Measurements from ENCODE around the gene NELL2. TPM values are rescaled to one million over a fixed set of nuclear protein-coding genes. Genes with fewer than 3 reads are reported as not detected.

Gene NELL2
- total and polyA plus RNA-seq, 4 donors = 0.09 to 0.42 (median 0.17) TPM; not detected in 1

DNA sequence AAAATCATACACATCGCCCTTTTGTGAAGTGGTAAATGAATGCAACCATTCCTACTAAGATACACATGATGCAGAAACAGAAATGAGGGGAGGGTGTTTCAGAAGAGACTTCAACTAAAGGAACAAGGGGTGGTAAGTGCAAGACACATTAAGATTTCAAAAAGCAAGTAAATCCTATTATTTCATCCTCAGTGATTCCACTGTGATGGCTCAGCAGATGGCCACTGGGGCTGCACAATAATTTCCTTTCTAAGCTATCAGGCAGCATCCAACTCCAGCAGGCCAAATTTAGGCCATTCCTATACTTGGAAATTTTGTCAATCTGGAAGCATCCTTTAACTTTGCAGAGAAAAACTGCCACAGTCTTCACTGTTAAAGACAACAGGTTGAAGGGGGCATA lies 272.4 kb downstream of the NELL2 start:
- WGBS = 49% methylated on average over 1 of the region's 1 CpG
- Histone ChIP-seq H3K27ac (ENCODE audit: low read depth in 1 of 2, low read length in 2 of 2) (no peak overlapping the region), H3K36me3 (ENCODE audit: control insufficient read depth in 4 of 4, insufficient read depth in 3 of 4, low read depth in 1 of 4, low read length in 3 of 4) (no peaks in the 10 kb centered on the region), H3K9ac (ENCODE audit: low read depth in 1 of 2, low read length in 2 of 2) (no peak overlapping the region), H3K27me3 (ENCODE audit: control insufficient read depth in 4 of 4, insufficient read depth in 4 of 4, low read length in 3 of 4) (no peaks in the 10 kb centered on the region), H3K4me1 (ENCODE audit: control insufficient read depth in 4 of 4, insufficient read depth in 4 of 4, low read length in 3 of 4) (no peaks in the 10 kb centered on the region), H3K9me3 (ENCODE audit: control insufficient read depth in 4 of 4, low read length in 3 of 4) (no peaks in the 10 kb centered on the region), H3K4me3 (ENCODE audit: low read depth in 1 of 3, low read length in 3 of 3) (no peak overlapping the region)
- TF ChIP-seq, protein P1, sequence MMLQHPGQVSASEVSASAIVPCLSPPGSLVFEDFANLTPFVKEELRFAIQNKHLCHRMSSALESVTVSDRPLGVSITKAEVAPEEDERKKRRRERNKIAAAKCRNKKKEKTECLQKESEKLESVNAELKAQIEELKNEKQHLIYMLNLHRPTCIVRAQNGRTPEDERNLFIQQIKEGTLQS (IDR thresholded peaks at IDR 0.05) = no peak
- TF ChIP-seq TAF1 (conservative IDR thresholded peaks at IDR 0.05) (no peak), GABPA (IDR thresholded peaks at IDR 0.05 in 1 of 2, conservative IDR thresholded peaks at IDR 0.05 in 1 of 2) (no peak), FOXA1 (IDR thresholded peaks at IDR 0.05) (no peak), RXRA (IDR thresholded peaks at IDR 0.05) (no peak), EGR1 (IDR thresholded peaks at IDR 0.05; ENCODE audit: low read depth in 2 of 2) (no peak), JUND (IDR thresholded peaks at IDR 0.05) (no peak), HNF4G (IDR thresholded peaks at IDR 0.05) (no peak), NR2F2 (IDR thresholded peaks at IDR 0.05) (no peak), RAD21 (IDR thresholded peaks at IDR 0.05) (no peak), SP1 (IDR thresholded peaks at IDR 0.05) (no peak), FOXA2 (IDR thresholded peaks at IDR 0.05) (no peak)
- TF ChIP-seq, protein P2, sequence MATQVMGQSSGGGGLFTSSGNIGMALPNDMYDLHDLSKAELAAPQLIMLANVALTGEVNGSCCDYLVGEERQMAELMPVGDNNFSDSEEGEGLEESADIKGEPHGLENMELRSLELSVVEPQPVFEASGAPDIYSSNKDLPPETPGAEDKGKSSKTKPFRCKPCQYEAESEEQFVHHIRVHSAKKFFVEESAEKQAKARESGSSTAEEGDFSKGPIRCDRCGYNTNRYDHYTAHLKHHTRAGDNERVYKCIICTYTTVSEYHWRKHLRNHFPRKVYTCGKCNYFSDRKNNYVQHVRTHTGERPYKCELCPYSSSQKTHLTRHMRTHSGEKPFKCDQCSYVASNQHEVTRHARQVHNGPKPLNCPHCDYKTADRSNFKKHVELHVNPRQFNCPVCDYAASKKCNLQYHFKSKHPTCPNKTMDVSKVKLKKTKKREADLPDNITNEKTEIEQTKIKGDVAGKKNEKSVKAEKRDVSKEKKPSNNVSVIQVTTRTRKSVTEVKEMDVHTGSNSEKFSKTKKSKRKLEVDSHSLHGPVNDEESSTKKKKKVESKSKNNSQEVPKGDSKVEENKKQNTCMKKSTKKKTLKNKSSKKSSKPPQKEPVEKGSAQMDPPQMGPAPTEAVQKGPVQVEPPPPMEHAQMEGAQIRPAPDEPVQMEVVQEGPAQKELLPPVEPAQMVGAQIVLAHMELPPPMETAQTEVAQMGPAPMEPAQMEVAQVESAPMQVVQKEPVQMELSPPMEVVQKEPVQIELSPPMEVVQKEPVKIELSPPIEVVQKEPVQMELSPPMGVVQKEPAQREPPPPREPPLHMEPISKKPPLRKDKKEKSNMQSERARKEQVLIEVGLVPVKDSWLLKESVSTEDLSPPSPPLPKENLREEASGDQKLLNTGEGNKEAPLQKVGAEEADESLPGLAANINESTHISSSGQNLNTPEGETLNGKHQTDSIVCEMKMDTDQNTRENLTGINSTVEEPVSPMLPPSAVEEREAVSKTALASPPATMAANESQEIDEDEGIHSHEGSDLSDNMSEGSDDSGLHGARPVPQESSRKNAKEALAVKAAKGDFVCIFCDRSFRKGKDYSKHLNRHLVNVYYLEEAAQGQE (IDR thresholded peaks at IDR 0.05) = no peak
- TF ChIP-seq, protein P3, sequence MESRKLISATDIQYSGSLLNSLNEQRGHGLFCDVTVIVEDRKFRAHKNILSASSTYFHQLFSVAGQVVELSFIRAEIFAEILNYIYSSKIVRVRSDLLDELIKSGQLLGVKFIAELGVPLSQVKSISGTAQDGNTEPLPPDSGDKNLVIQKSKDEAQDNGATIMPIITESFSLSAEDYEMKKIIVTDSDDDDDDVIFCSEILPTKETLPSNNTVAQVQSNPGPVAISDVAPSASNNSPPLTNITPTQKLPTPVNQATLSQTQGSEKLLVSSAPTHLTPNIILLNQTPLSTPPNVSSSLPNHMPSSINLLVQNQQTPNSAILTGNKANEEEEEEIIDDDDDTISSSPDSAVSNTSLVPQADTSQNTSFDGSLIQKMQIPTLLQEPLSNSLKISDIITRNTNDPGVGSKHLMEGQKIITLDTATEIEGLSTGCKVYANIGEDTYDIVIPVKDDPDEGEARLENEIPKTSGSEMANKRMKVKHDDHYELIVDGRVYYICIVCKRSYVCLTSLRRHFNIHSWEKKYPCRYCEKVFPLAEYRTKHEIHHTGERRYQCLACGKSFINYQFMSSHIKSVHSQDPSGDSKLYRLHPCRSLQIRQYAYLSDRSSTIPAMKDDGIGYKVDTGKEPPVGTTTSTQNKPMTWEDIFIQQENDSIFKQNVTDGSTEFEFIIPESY (IDR thresholded peaks at IDR 0.05) = no peak
- TF ChIP-seq, protein P4, sequence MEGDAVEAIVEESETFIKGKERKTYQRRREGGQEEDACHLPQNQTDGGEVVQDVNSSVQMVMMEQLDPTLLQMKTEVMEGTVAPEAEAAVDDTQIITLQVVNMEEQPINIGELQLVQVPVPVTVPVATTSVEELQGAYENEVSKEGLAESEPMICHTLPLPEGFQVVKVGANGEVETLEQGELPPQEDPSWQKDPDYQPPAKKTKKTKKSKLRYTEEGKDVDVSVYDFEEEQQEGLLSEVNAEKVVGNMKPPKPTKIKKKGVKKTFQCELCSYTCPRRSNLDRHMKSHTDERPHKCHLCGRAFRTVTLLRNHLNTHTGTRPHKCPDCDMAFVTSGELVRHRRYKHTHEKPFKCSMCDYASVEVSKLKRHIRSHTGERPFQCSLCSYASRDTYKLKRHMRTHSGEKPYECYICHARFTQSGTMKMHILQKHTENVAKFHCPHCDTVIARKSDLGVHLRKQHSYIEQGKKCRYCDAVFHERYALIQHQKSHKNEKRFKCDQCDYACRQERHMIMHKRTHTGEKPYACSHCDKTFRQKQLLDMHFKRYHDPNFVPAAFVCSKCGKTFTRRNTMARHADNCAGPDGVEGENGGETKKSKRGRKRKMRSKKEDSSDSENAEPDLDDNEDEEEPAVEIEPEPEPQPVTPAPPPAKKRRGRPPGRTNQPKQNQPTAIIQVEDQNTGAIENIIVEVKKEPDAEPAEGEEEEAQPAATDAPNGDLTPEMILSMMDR (IDR thresholded peaks at IDR 0.05; ENCODE audit: low read depth, low read length, missing input control) = no peak
- TF ChIP-seq, protein P5, sequence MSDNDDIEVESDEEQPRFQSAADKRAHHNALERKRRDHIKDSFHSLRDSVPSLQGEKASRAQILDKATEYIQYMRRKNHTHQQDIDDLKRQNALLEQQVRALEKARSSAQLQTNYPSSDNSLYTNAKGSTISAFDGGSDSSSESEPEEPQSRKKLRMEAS (IDR thresholded peaks at IDR 0.05) = no peak
- DNase-seq (ENCODE audit: low spot score) = no peak

DNA sequence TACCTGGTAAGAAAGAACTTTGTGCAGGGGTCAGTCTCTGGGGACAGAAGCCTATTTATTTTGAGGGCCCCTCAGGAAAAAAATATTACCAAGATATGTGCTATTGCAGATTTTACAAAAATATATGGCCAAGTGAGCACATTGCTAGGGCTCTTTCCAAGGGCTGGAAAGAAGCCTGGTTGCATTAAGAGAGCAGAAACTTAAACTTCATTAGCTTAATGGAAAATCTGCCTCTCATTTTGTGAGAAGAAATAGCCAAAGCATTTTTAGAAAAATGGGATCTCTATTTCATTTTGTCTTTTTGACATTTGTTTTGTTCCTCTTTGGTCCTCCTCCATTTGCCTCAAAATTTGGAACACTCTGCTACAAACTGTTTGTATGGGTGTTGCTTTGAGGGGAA lies 283.5 kb downstream of the NELL2 start:
- H3K27ac ChIP-seq (ENCODE audit: low read depth in 1 of 2, low read length in 2 of 2) = no peak overlapping the region
- no peak overlapping the region for H3K9ac ChIP-seq (ENCODE audit: low read depth in 1 of 2, low read length in 2 of 2)
- DNase-seq (ENCODE audit: low spot score) = no peak
- no peaks in the 10 kb centered on the region for H3K9me3 ChIP-seq (ENCODE audit: control insufficient read depth in 4 of 4, low read length in 3 of 4)
- H3K4me1 ChIP-seq (ENCODE audit: control insufficient read depth in 4 of 4, insufficient read depth in 4 of 4, low read length in 3 of 4) = no peaks in the 10 kb centered on the region
- H3K27me3 ChIP-seq (ENCODE audit: control insufficient read depth in 4 of 4, insufficient read depth in 4 of 4, low read length in 3 of 4) = peaks cover 0 to 4% (median 0%) of the 10 kb centered on the region in 4 donors
- no peak for TF ChIP-seq RXRA (IDR thresholded peaks at IDR 0.05)
- TF ChIP-seq YY1 (IDR thresholded peaks at IDR 0.05) = no peak
- TF ChIP-seq, protein P5 (IDR thresholded peaks at IDR 0.05) = no peak
- TF ChIP-seq RAD21 (IDR thresholded peaks at IDR 0.05) = no peak
- no peak for TF ChIP-seq EGR1 (IDR thresholded peaks at IDR 0.05; ENCODE audit: low read depth in 2 of 2)
- no peak for TF ChIP-seq FOXA1 (IDR thresholded peaks at IDR 0.05)
- no peak for TF ChIP-seq JUND (IDR thresholded peaks at IDR 0.05)
- H3K4me3 ChIP-seq (ENCODE audit: low read depth in 1 of 3, low read length in 3 of 3) = no peak overlapping the region
- no peaks in the 10 kb centered on the region for H3K36me3 ChIP-seq (ENCODE audit: control insufficient read depth in 4 of 4, insufficient read depth in 3 of 4, low read depth in 1 of 4, low read length in 3 of 4)

Measured in liver (tissue), 9 donors.